ENCODE results near the gene VSIG4.

Gene VSIG4

DNA sequence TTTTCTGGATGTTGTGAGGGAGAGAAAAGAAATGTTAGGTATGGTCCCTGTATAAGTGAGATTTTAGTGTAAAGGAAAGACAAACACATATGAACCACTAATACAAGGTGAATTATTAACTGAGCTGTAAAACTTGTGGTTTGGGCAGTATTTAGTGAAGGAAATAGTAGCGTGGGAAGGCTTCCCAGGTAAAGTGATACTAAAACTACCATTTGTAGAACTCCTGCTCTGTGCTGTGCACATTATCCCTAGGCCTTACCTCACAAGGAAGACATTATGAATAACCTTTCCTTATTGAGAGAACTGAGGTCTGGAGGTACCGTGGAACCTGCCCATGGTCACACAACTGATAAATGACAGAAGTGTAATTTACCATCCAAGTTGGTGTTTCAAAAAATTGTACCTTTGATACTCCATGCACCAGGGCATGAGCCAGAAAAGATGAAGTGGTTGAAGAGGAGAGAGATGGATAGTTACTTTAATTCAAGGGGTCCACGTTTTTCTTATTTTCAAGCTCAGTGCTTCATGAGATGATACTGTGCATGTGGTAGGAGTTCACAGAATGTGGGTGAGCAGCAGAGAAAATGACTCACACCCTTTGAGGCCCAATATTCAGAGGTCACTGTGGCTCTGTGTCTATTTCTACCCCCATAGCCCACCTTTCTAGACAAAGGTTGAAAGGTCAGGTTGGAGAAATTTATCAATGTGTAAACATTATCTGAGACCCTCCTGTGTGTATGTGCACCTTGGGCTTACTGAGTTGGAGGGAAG is 2.6 kb upstream of the VSIG4 start:
- no peaks in the 10 kb centered on the region for H3K36me3 ChIP-seq (ENCODE audit: insufficient read depth, low read length)
- no peak overlapping the region for H3K9ac ChIP-seq (ENCODE audit: low read depth, low read length)
- H3K9me3 ChIP-seq (ENCODE audit: control insufficient read depth, insufficient read depth, low read length): no peaks in the 10 kb centered on the region
- no peaks in the 10 kb centered on the region for H3K4me1 ChIP-seq (ENCODE audit: insufficient read depth, low read length)

DNA sequence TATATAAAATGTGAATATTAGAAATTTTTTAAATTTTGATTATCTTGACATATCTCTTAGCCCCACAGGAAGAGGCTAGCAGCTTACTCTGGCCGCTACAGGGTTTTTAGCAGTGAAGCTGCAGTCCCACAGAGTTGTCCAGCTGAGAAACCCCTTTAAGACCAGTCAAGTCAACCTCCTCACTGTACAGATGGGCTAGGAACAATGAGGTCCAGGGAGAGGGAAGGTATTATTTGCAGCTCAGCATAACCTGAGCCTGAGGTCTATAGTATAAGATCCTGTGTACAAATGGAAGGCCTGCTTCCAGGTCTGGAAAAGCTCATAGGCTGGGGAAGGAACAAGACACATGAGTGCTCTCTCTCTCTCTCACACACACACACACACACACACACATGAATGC is 1.8 kb downstream of the VSIG4 start:
- Histone ChIP-seq H3K9ac (ENCODE audit: low read depth, low read length) (no peak overlapping the region), H3K9me3 (ENCODE audit: control insufficient read depth, insufficient read depth, low read length) (no peaks in the 10 kb centered on the region), H3K36me3 (ENCODE audit: insufficient read depth, low read length) (no peaks in the 10 kb centered on the region), H3K4me1 (ENCODE audit: insufficient read depth, low read length) (peaks cover 9% of the 10 kb centered on the region; the same call in 1 of the 2 replicates)

DNA sequence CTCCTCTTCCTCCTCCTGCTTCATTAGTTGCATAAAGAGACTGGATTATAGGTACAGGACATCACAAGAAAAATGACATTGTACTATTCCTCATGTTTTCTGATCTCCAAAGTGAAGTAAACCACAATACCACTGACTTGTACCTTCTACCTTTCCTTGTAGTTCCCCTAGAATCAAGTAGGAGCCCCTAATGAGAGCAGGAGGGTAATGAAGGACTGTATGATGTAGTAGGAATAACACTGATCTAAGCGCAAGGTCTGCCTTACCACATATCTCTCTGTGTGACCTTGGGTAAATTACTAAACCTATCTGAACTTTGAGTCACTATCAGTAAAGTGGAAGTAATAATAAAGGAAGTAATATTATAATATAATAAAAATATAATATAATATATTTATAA is 3.6 kb downstream of the VSIG4 start:
- Histone ChIP-seq H3K4me1 (ENCODE audit: insufficient read depth, low read length) (peaks cover 9% of the 10 kb centered on the region; the same call in 1 of the 2 replicates), H3K9ac (ENCODE audit: low read depth, low read length) (no peak overlapping the region), H3K9me3 (ENCODE audit: control insufficient read depth, insufficient read depth, low read length) (no peaks in the 10 kb centered on the region), H3K36me3 (ENCODE audit: insufficient read depth, low read length) (no peaks in the 10 kb centered on the region)

DNA sequence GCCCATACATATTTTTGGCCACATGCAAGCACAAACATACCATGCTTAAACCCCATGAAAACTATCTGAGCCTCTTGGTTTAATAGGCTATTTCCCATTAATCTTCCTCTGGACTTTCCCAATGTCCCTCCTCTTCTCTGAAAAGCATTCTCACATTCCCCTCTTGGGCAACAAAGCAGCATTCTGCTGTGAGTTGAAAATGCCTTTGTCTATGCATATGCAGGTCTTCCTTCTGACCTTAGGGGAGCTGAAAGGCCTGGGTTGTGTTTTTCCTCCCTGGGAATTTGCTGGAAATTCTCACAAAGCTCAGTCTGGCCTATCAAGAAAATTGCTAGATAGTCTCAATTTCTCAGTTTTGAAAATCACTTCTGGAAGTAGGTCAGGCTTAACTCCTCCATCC is 4.2 kb downstream of the VSIG4 start:
- no peak overlapping the region for H3K9ac ChIP-seq (ENCODE audit: low read depth, low read length)
- H3K4me1 ChIP-seq (ENCODE audit: insufficient read depth, low read length): peaks cover 9% of the 10 kb centered on the region; the same call in 1 of the 2 replicates
- no peaks in the 10 kb centered on the region for H3K36me3 ChIP-seq (ENCODE audit: insufficient read depth, low read length)
- H3K9me3 ChIP-seq (ENCODE audit: control insufficient read depth, insufficient read depth, low read length): no peaks in the 10 kb centered on the region

- no peaks in the 10 kb centered on the region for H3K9me3 ChIP-seq (ENCODE audit: control insufficient read depth, insufficient read depth, low read length)
- no peak overlapping the region for H3K9ac ChIP-seq (ENCODE audit: low read depth, low read length)
- H3K4me1 ChIP-seq (ENCODE audit: insufficient read depth, low read length): 0 out of 2 replicates have a peak, but pooled peaks cover 3% of the 10 kb centered on the region
These were observed 9.2 kb downstream of the VSIG4 start for GRCh38 chrX:66030505-66031317.

GRCh38 chrX:66028936-66029335 is 10.9 kb downstream of the VSIG4 start:
- Histone ChIP-seq H3K9me3 (ENCODE audit: control insufficient read depth, insufficient read depth, low read length) (no peaks in the 10 kb centered on the region), H3K36me3 (ENCODE audit: insufficient read depth, low read length) (no peaks in the 10 kb centered on the region), H3K4me1 (ENCODE audit: insufficient read depth, low read length) (no peaks in the 10 kb centered on the region), H3K9ac (ENCODE audit: low read depth, low read length) (no peak overlapping the region)

More at GRCh38 chrX:66030505-66031317, 9.2 kb downstream of the VSIG4 start:
- no peaks in the 10 kb centered on the region for H3K36me3 ChIP-seq (ENCODE audit: insufficient read depth, low read length)

- Histone ChIP-seq H3K9ac (ENCODE audit: low read depth, low read length) (no peak overlapping the region), H3K9me3 (ENCODE audit: control insufficient read depth, insufficient read depth, low read length) (no peaks in the 10 kb centered on the region), H3K4me1 (ENCODE audit: insufficient read depth, low read length) (no peaks in the 10 kb centered on the region), H3K36me3 (ENCODE audit: insufficient read depth, low read length) (no peaks in the 10 kb centered on the region)
These were observed 15.3 kb downstream of the VSIG4 start for GRCh38 chrX:66024570-66024969.

DNA sequence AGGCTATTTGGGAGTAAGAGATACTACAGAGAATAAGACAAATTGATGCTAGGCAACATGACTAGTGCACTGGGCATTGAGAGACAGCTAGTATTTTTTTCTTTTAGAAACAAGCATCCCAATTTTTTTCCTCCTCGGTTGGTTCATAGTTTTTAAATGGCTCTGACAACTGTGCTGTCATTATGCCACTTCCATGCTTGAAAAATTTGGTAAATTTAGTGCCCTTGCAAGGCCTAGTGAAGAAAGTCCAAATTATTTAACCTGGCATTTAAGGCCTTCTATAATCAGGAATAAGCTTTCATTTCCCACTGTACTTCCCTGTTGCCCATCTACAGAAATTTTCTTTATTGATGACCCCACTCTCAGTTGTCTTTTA is 15.8 kb downstream of the VSIG4 start:
- Histone ChIP-seq H3K9ac (ENCODE audit: low read depth, low read length) (no peak overlapping the region), H3K4me1 (ENCODE audit: insufficient read depth, low read length) (no peaks in the 10 kb centered on the region), H3K9me3 (ENCODE audit: control insufficient read depth, insufficient read depth, low read length) (no peaks in the 10 kb centered on the region), H3K36me3 (ENCODE audit: insufficient read depth, low read length) (no peaks in the 10 kb centered on the region)

- H3K4me1 ChIP-seq (ENCODE audit: insufficient read depth, low read length): no peaks in the 10 kb centered on the region
- H3K36me3 ChIP-seq (ENCODE audit: insufficient read depth, low read length): no peaks in the 10 kb centered on the region
- H3K9me3 ChIP-seq (ENCODE audit: control insufficient read depth, insufficient read depth, low read length): no peaks in the 10 kb centered on the region
- no peak overlapping the region for H3K9ac ChIP-seq (ENCODE audit: low read depth, low read length)
These were observed 16.3 kb downstream of the VSIG4 start for GRCh38 chrX:66023385-66024091.

DNA sequence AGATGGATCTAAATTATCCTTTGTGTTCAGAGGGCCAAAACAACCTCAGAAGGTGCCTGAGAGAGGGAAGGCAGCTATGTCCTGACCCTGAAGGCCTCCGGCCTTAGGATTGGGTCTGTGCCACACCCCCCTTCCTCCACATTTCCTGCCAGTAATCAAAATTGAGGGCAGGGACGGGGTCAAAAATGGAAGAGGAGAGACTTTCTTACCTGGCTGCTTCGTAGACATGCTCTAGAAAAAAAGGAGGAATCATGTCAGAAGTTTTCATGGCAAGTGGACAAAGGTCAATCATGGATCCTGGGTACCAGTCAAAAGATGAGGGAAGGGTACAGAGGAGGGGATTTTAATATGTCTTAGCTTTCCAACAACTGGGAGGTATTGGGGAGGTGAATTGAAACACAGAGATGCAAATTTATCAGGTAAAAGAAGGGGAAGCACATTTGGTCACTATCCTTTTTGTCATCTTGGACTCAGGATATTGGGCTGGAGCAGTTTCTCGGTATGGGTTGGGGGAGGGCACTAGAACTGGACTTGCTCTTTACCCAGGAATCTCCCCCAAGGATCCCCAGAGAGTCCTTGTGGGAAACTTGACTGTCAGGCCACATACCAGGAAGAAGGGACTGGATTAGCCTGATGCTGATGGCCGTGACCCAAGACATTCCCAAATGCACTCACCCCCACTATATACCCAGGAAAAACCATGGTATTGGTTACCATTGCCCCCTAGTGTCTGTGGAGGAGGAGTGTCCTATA is 17.1 kb downstream of the VSIG4 start:
- H3K9me3 ChIP-seq (ENCODE audit: control insufficient read depth, insufficient read depth, low read length): no peaks in the 10 kb centered on the region
- peaks cover 3% of the 10 kb centered on the region; the same call in 1 of the 2 replicates for H3K4me1 ChIP-seq (ENCODE audit: insufficient read depth, low read length)
- H3K36me3 ChIP-seq (ENCODE audit: insufficient read depth, low read length): no peaks in the 10 kb centered on the region
- no peak overlapping the region for H3K9ac ChIP-seq (ENCODE audit: low read depth, low read length)

GRCh38 chrX:66021765-66022631 is 17.9 kb downstream of the VSIG4 start:
- H3K9ac ChIP-seq (ENCODE audit: low read depth, low read length): no peak overlapping the region
- H3K9me3 ChIP-seq (ENCODE audit: control insufficient read depth, insufficient read depth, low read length): no peaks in the 10 kb centered on the region
- no peaks in the 10 kb centered on the region for H3K36me3 ChIP-seq (ENCODE audit: insufficient read depth, low read length)
- H3K4me1 ChIP-seq (ENCODE audit: insufficient read depth, low read length): peaks cover 6% of the 10 kb centered on the region

DNA sequence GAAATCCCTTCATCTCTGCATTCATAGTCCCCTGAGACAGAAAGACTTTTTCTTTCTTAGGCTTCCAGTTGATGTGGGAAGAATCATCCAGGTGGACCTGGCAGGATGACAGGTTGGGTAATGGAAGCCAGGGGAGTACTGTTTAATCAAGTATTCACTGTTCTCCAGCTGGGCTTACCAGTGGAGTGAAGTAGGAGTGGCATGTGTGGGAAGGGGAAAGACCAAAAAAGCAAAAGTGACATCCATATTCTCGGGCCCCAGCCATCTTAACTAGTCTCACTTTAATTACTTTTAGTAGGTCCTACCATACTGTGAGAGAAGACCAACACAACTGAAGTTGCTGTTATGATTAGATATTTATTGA is 18.5 kb downstream of the VSIG4 start:
- H3K36me3 ChIP-seq (ENCODE audit: insufficient read depth, low read length): no peaks in the 10 kb centered on the region

DNA sequence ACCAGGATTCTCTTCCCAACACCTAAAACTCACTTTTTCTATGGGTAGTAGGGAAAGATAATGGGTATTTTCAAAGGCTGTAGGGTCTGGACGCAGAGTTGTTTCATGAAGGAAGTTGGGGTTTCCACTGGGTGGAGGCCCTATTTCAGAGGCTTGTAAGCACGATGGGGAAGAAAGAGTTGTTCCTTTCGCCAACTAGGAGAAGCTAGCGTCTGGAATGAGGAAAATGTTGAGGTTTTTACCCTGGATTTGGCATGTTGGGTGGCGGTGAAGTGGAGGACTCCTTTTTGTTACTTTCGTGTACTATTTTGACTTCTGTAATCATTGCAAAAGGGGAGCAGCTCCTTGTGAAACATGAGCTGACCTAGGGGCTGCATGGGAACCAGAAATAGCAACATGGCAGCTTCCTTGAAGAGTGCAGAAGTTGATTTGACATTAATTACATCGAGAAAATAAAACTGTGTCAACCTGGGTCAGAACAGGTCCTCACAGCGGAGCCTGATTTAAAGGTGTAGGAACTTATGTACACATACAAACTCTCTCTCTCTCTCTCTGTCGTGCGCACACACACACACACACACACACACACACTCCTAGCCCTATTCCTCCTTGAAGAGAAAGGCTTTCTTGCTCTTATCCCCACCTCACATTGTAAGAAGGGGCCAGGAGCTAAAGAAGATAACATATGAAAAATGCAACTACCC is 19.1 kb downstream of the VSIG4 start:
- H3K9ac ChIP-seq (ENCODE audit: low read depth, low read length): no peak overlapping the region
- H3K4me1 ChIP-seq (ENCODE audit: insufficient read depth, low read length): peaks cover 6% of the 10 kb centered on the region
- no peaks in the 10 kb centered on the region for H3K36me3 ChIP-seq (ENCODE audit: insufficient read depth, low read length)
- no peaks in the 10 kb centered on the region for H3K9me3 ChIP-seq (ENCODE audit: control insufficient read depth, insufficient read depth, low read length)

More for the DNA sequence above, 18.5 kb downstream of the VSIG4 start:
- no peak overlapping the region for H3K9ac ChIP-seq (ENCODE audit: low read depth, low read length)
- peaks cover 6% of the 10 kb centered on the region for H3K4me1 ChIP-seq (ENCODE audit: insufficient read depth, low read length)
- no peaks in the 10 kb centered on the region for H3K9me3 ChIP-seq (ENCODE audit: control insufficient read depth, insufficient read depth, low read length)
